NCI-H187 (cell line): ENCODE data around the gene PTPRM.
A peak's percentile ranks its signal among the peaks of the same experiment; 100 is the strongest.

Source experiments
- DNase-seq, 2 experiments: peaks; one replicate each; lab custom pipeline; 2025; lab: John Stamatoyannopoulos, UW

PTPRM gene

GRCh38 chr18:8175501-8176061 is 608.5 kb downstream of the PTPRM start:
- no peak for DNase-seq

DNA sequence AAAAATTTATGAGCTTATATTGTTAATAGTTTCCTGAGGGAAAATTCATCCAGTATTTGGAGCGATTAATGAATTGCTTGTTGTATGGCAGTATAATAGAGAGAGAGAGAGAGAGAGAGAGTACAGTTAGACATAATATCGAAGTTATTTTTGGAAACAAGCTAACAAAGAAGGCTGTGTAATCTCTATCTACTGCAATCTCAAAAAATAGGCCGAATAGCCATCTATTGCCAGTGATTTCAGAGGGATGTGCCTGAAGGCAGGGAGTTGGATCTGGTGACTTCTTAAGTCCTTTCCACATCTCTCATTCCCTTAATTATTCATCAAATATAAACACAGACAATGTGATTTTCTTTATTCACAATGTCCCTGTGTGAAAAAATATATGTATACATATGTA is 609.0 kb downstream of the PTPRM start:
- DNase-seq: no peak

DNA sequence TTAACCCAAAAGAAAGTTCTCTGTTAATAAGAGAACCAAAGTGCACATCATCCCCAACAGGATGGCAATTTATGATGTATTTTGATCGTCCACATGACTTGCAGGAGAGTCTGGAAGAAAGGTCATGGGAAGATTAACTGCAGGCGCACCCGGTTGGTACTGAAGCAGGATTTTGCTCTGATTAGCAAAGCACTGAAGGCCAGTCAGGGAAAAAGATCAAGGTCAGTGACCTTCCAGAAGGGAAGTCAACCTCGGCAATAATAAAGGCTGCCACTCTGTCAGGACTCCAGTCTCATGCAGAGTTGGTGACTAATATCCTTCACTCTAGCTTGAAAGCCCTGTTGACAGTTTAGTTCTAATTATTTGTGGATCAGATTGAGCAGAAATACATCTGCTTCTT is 609.4 kb downstream of the PTPRM start:
- DNase-seq: no peak

- DNase-seq: peak; percentile 45 to 49
These were observed 610.4 kb downstream of the PTPRM start for GRCh38 chr18:8177330-8178016.

- no peak for DNase-seq
These were observed 619.3 kb downstream of the PTPRM start for GRCh38 chr18:8186413-8186812.

GRCh38 chr18:8188184-8188583 is 621.1 kb downstream of the PTPRM start:
- no peak for DNase-seq

DNA sequence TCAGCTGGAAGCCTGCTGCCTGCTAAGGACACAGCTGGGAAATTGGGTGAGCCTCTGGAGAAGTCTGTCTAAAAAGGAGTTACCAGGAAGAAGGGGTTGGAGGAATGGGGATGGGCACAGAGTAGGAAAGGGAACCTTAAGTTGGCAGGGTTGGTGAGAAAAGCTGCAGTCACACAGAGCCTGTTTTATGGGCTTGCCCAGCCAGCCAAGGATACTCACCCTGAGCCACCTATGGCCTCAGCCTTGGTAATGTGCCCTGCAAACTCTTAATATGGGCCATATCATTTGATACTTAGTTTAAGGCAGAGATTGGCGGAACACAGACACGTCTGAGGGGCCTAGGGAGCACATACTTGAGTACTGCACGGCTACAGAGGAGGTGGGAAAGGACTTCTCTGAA is 623.9 kb downstream of the PTPRM start:
- DNase-seq: no peak

GRCh38 chr18:8194431-8194830 is 627.3 kb downstream of the PTPRM start:
- DNase-seq: no peak

DNA sequence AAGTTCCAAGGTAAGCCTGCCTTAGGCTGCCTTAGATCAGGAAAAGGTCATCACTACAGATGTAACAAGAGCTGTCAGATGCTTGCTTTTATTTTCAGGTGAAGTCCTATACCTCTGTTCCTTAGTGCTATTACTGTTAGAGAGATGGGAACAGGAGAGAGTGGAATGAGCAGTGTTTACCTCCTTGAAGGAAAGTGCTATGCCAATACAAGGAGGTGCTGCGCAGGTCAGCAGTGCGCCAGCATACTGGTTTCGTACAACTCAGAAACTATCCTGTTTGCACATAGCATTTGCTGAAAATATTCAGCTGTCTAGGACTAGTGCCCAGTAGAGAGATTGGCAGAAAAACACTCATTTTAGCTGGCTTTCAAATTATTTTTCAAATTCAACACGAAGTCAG is 629.1 kb downstream of the PTPRM start:
- DNase-seq: no peak

DNA sequence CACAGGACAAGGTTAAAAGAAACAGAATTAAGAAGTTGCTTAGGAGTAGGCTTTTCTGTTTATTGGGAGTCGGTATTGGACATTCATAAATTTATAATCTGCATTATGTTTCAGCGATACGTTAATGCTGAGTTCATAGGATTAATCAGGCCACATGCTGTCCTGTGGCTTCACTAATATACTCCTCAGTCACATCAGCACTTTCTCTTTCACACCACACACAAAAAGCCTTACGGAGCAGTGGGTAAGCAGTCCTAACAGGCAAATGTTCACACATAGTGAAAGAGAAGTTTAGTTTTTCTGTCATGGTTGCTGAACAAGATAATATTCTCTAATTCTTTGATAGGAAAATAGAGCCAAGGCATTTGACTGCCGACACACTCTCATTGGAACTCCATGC is 630.4 kb downstream of the PTPRM start:
- DNase-seq: no peak

DNA sequence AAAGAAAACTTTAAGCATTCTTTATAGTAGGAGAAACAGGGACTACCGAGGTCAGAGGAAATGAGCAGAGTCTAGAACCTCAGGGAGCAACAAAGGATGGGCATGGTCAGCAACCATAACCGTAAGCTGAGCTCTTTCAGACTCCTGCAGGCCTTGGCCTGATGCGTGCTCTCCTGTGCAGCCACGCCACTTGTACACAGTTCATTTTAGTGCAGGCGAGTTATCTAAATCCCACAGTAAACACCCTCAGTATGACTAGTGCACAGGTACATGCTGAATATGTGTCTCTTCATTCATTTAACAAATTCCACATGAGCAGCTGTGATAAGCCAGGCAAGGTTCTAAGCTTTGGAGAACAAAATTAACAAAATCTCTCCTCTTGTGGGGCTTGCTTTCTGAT is 640.9 kb downstream of the PTPRM start:
- no peak for DNase-seq

GRCh38 chr18:8208716-8209115 is 641.6 kb downstream of the PTPRM start:
- no peak for DNase-seq

DNA sequence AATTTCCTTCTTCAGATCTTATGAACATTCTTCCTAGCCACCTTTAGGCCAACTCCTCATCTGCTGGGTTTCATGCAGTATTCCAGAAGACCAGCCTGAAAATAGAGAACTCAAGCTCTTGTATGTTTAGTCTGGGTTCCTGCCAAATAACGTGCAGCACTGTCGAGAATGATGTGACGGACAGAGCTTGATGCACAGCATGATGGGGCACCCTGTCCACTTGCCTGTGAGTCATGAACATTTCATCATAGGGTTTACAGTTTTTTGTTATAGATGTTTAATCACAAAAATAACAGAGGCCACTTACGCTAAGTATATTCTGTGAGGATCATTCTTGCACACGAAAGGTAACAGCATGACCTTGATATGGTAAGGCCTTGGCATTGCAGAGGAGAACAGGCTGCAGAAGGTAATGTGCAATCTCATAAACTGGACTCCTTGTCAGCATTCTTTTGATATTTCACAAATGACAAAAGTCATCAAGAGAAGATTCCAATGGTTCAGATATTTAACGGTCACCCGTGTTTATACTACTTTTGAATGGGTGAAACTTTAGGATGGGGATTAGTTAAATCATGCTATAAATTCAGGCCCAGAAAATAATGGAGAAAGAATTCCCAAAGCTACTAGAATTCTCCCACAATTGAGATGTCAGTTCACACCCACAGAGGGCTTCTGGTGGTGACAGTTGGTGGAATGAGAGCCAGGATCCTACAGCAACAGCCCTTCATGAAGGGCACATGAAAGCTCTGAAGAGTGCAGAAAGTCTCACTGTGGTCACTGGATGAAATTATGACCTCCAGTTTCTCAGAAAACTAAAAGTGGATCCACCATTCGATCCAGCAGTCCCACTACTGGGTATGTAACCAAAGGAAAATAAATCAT is 646.0 kb downstream of the PTPRM start:
- no peak for DNase-seq

DNA sequence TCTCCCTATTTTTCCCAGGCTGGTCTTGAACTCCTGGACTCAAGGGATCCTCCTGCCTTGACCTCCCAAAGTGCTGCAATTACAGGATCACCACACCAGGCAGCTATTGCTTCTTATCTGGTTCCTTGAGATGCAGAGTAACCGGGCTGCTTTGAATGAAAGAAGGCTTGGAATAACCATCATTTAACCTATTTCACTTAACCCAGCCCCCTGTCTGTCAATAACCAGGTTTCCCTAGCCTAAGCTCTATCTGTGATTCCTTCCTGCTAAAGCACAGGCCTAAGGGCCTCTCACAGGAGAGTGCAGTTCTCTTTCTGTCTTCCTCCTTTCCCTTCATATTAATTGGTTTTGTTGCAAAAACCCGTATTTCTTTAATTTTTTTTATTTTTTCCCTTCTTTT is 648.6 kb downstream of the PTPRM start:
- DNase-seq: no peak

DNA sequence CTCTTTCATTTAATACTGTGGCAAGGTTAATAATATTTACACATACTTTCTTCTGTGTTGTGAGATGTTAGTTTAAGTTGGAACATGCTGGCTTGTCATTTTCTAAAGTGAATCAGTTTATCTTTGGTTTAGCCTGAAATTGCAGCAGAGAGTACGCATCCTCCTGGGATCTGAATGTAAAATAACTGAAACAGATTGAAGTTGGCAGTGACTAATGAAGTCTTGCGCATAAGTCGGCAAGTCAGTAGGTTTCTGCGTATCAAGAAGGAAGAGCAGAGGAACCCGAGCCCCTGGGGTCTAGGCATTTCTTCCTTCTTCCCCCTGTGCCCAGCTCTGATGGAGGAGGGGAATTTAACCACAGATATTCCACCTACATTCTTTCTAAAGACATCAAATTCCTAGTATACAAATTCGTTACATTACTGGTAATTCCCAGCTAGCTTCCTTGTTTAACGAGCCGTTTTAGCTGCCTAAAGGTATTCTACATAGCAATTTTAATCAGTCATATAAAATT is 650.0 kb downstream of the PTPRM start:
- no peak for DNase-seq

DNA sequence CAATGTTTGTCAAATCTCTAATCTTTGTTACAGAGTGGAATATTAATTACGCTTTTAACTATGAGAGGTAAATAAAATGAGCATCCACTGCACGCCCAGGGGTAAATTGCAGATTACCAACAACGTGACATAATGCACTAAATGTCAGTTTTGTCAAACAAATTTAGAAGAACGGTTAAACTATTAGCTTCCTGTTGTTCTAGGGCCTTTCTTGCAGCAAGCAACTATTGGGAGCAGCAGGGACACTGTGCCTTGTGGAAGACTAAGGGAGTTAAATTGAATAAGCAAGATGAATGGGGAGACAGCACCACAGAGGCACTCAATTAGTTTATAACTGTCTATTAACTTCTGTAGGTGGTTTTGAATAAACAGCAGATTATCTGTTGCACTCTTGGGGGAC is 651.1 kb downstream of the PTPRM start:
- DNase-seq: no peak

GRCh38 chr18:8221452-8221851 is 654.3 kb downstream of the PTPRM start:
- no peak for DNase-seq

DNA sequence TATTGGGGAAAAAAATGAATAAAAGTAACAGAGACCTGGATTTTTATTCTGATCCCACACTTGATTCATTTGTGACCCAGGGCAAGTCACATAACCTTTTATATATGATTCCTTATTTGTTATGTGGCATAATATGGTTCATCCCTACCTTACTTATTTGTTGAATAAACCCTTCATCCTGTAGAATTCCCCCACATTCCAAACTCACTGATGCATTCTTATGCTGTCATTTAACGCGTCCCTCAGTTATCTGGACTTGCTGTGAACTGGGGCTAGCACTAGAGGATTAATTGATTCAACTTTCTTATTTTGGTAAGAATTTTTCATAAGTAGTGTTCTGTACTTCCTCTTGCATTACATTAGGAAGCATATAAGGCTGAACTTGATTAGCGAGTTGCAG is 657.5 kb downstream of the PTPRM start:
- DNase-seq: no peak

- DNase-seq: no peak
These were observed 661.9 kb downstream of the PTPRM start for GRCh38 chr18:8229040-8229439.

DNA sequence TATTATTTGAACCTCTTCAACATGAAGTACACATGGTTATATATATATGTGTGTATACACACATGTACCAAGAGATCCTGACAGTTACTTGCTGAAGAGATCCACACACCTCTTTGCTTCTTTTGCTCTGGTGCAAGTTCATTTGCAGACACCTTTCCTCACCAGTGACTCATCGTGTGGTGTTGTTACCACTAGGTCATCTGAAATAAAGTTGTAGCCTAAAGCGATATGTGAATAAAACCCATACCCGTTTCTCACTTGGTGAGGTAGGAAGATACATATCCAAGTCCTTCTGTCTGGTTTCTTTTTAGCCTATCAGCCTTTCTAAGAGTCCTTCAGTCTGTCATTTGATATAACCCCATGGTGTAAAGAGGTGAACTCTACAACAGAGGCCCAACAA is 662.7 kb downstream of the PTPRM start:
- DNase-seq: no peak

DNA sequence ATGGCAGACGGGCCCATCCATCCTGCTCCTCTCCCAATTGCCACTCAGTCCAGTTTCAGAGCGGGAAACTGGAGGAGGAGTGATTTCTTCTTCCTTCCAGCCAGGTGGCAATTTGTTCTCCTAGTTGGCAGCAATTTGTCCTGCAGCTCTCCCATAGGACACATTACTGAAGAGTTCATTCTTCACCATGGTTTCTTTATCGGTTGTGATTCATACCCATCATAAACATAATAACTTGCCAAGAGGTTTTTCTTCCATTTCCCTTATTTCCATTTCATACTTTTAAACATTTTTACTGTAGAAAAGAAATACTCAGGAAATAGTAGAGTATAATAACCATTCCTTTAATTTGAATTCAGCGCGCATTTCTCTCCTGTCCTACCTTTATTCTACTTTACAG is 664.2 kb downstream of the PTPRM start:
- DNase-seq: no peak

GRCh38 chr18:8232791-8233190 is 665.7 kb downstream of the PTPRM start:
- no peak for DNase-seq

- DNase-seq: no peak
These were observed 668.8 kb downstream of the PTPRM start for GRCh38 chr18:8235894-8236293.
